Hepatocyte (in vitro differentiated cells): ENCODE measurements around the gene MACF1. TPM values are rescaled to one million over a fixed set of nuclear protein-coding genes. Genes with fewer than 3 reads are reported as not detected.
A peak's percentile ranks its signal among the peaks of the same experiment; 100 is the strongest.

Experiments
- DNase-seq: peaks from one replicate; pipeline ENCODE4 v3.0.0-alpha.2; 2016; ENCODE audit warnings: low spot score
- H2AFZ ChIP-seq: fragments of 200-600 bp; sonication (generic); 2 replicates; pipeline ENCODE4 v1.6.0; 2016; ENCODE audit warnings: antibody characterized with exemption, mild to moderate bottlenecking
- H3K27ac ChIP-seq: fragments of 200-600 bp; sonication (generic); 2 replicates; pipeline ENCODE4 v1.5.1; 2016; ENCODE audit warnings: mild to moderate bottlenecking
- H3K27me3 ChIP-seq: fragments of 200-600 bp; sonication (generic); 2 replicates; pipeline ENCODE4 v1.6.1; 2016
- H3K36me3 ChIP-seq: fragments of 200-600 bp; sonication (generic); replicated peaks from 2 replicates; pipeline ENCODE4 v1.5.1; 2016; ENCODE audit warnings: low read depth; ENCODE audit not compliant: insufficient read depth
- H3K4me1 ChIP-seq: fragments of 200-600 bp; sonication (generic); 2 replicates; pipeline ENCODE4 v1.5.1; 2016; ENCODE audit warnings: mild to moderate bottlenecking, moderate library complexity; ENCODE audit not compliant: insufficient read depth
- H3K4me2 ChIP-seq: fragments of 200-600 bp; sonication (generic); 2 replicates; pipeline ENCODE4 v1.6.0; 2016
- H3K4me3 ChIP-seq: fragments of 200-600 bp; sonication (generic); 2 replicates; pipeline ENCODE4 v1.5.1; 2016; ENCODE audit warnings: mild to moderate bottlenecking
- H3K79me2 ChIP-seq: fragments of 200-600 bp; sonication (generic); 2 replicates; pipeline ENCODE4 v1.6.0; 2017; ENCODE audit warnings: mild to moderate bottlenecking
- H3K9me2 ChIP-seq: fragments of 200-600 bp; sonication (generic); replicated peaks from 2 replicates; pipeline ENCODE4 v1.6.0; 2017; ENCODE audit warnings: mild to moderate bottlenecking; ENCODE audit not compliant: insufficient read depth
- H3K9me3 ChIP-seq: fragments of 200-600 bp; sonication (generic); 2 replicates; pipeline ENCODE4 v1.5.1; 2016; ENCODE audit warnings: low read depth, mild to moderate bottlenecking
- H4K20me1 ChIP-seq: fragments of 200-600 bp; sonication (generic); 2 replicates; pipeline ENCODE4 v1.6.0; 2016; ENCODE audit warnings: mild to moderate bottlenecking; ENCODE audit not compliant: insufficient read depth, poor library complexity, severe bottlenecking
- CTCF ChIP-seq: fragments of 200-600 bp; sonication (generic); IDR thresholded peaks from 2 replicates; pipeline ENCODE4 v1.5.1; 2016; ENCODE audit warnings: antibody characterized with exemption, mild to moderate bottlenecking; ENCODE audit not compliant: poor library complexity
- EZH2 ChIP-seq: fragments of 200-600 bp; sonication (generic); IDR thresholded peaks from 2 replicates; pipeline ENCODE4 v1.6.1; 2016; ENCODE audit warnings: antibody characterized with exemption, mild to moderate bottlenecking, borderline replicate concordance
- EZH2phosphoT487 ChIP-seq: fragments of 200-600 bp; sonication (generic); IDR thresholded peaks from one replicate; pipeline ENCODE4 v1.6.1; 2018; ENCODE audit warnings: antibody characterized with exemption, mild to moderate bottlenecking, low read depth, moderate library complexity; ENCODE audit not compliant: unreplicated experiment, severe bottlenecking
- WGBS: methylation state at CpG from one replicate; pipeline ENCODE4 v1.1.6; 2016; ENCODE audit warnings: low lambda C conversion rate; ENCODE audit errors: missing lambda C conversion rate; 5-methylcytosine and 5-hydroxymethylcytosine counted together
- polyA plus RNA-seq: library from polyadenylated mRNA; unstranded; fragments of >200 nt; fragmentation: Nextera tagmentation; extraction: Ambion mirVana; gene quantifications from 2 replicates; pipeline ENCODE4 v1.2.1, GENCODE V29; 2016
- total RNA-seq: library from RNA; depleted of rRNA; stranded (reverse); fragments of >200 nt; gene quantifications from 2 replicates; pipeline ENCODE4 v1.2.3, GENCODE V29; 2014

MACF1 gene
- total and polyA plus RNA-seq, 2 experiments from 2014 or later: 47.1 to 136 TPM

GRCh38 chr1:39187275-39188046, 17.0 kb upstream of the MACF1 start:
- H3K27me3 ChIP-seq: no peaks in the 10 kb centered on the region
- H3K4me1 ChIP-seq: peaks cover 18% of the 10 kb centered on the region
- WGBS: 86% methylated on average over 3 of the region's 3 CpGs
- H3K9me3 ChIP-seq: no peaks in the 10 kb centered on the region
- no peak overlapping the region for H2AFZ ChIP-seq
- no peaks in the 10 kb centered on the region for H3K9me2 ChIP-seq
- no peak overlapping the region for H3K4me2 ChIP-seq
- no peaks in the 10 kb centered on the region for H4K20me1 ChIP-seq
- H3K79me2 ChIP-seq: peaks cover 62% of the 10 kb centered on the region
- DNase-seq: no peak
- H3K36me3 ChIP-seq: no peaks in the 10 kb centered on the region
- H3K27ac ChIP-seq: no peak overlapping the region
- TF ChIP-seq EZH2phosphoT487 (no peak), CTCF (no peak), EZH2 (no peak)
- no peak overlapping the region for H3K4me3 ChIP-seq

GRCh38 chr1:39189592-39190041, 14.9 kb upstream of the MACF1 start:
- TF ChIP-seq EZH2phosphoT487 (no peak), CTCF (no peak), EZH2 (no peak)
- H3K27me3 ChIP-seq: no peaks in the 10 kb centered on the region
- no peak for DNase-seq
- 27% methylated on average over 1 of the region's 1 CpG for WGBS
- no peaks in the 10 kb centered on the region for H4K20me1 ChIP-seq
- no peaks in the 10 kb centered on the region for H3K9me3 ChIP-seq
- H3K4me1 ChIP-seq: peaks cover 11% of the 10 kb centered on the region
- no peaks in the 10 kb centered on the region for H3K36me3 ChIP-seq
- H3K27ac ChIP-seq: peak overlapping the region; percentile 53
- no peak overlapping the region for H3K4me2 ChIP-seq
- no peaks in the 10 kb centered on the region for H3K9me2 ChIP-seq
- H3K4me3 ChIP-seq: no peak overlapping the region
- no peak overlapping the region for H2AFZ ChIP-seq
- H3K79me2 ChIP-seq: peaks cover 65% of the 10 kb centered on the region

- no peaks in the 10 kb centered on the region for H3K27me3 ChIP-seq
- no peak for TF ChIP-seq EZH2
- TF ChIP-seq EZH2phosphoT487: no peak
- no peak for TF ChIP-seq CTCF
- no peaks in the 10 kb centered on the region for H4K20me1 ChIP-seq
- H3K4me3 ChIP-seq: no peak overlapping the region
- 78% methylated on average over 3 of the region's 3 CpGs for WGBS
- H2AFZ ChIP-seq: no peak overlapping the region
- H3K9me2 ChIP-seq: no peaks in the 10 kb centered on the region
- peak overlapping the region; percentile 53 for H3K27ac ChIP-seq
- DNase-seq: no peak
- no peaks in the 10 kb centered on the region for H3K9me3 ChIP-seq
- H3K36me3 ChIP-seq: no peaks in the 10 kb centered on the region
- no peak overlapping the region for H3K4me2 ChIP-seq
- peaks cover 12% of the 10 kb centered on the region for H3K4me1 ChIP-seq
- peaks cover 67% of the 10 kb centered on the region for H3K79me2 ChIP-seq
Measured at GRCh38 chr1:39190096-39190495, 14.4 kb upstream of the MACF1 start.
